Renal cortex interstitium (tissue), 11 donors: ENCODE data around the gene RPTOR. TPM values are rescaled to one million over a fixed set of nuclear protein-coding genes. Genes with fewer than 3 reads are reported as not detected.

Experiments
- DNase-seq, 11 donors: peaks; one replicate each; pipeline ENCODE4 v3.0.0-alpha.2; 2013; ENCODE audit warnings: low read depth in 9 of 11, low spot score in 4 of 11; ENCODE audit errors: extremely low read depth in 1 of 11
- polyA plus RNA-seq, 3 donors: library from polyadenylated mRNA; unstranded; fragments of 120-200 nt; gene quantifications; one replicate each; pipeline ENCODE4 v1.2.1, GENCODE V29; 2013; ENCODE audit not compliant: insufficient read length in 3 of 3

Gene RPTOR
- polyA plus RNA-seq, 3 donors, result 17.2 to 22.5 (median 21.4) TPM

DNA sequence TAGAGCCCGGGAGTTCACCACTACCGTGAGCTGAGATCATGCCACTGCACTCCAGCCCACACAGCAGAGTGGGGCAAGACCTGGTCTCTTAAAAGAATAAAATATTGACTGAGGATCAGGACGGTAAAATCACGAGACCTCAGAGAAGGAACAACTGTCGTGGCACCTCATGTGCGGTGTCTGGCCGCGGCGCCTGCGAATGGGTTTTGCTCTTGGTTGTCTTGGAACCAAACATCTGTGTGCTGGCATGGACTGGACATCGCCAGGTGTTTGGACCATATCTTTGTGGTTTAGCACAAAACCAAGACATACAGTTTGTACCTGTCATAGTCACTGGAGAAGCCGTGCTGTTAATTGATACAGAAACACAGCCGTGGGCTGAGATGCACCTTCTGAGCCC, 234.1 kb downstream of the RPTOR start:
- DNase-seq, result no peak

GRCh38 chr17:80779336-80779735, 234.7 kb downstream of the RPTOR start:
- DNase-seq, result no peak

DNA sequence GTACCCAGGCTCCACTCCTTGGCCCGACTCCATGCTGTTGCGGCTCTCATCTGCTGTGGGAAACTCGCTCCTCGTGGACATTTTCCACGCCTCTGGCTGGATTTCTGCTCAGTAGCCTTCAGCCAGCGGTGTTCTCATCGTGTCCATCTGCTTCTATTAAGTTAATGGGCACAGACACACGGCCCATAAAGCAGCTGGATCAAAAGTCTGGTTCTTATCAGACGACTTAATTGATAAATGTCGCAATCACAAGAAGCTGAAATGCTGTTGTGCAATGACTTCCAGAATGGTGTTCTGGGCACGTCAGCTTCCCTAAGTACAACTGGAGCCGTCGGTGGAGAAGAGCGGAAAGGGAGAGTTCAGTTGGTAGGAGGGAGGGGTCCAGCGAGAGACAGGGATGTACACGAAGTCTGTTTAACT, 235.3 kb downstream of the RPTOR start:
- no peak for DNase-seq

DNA sequence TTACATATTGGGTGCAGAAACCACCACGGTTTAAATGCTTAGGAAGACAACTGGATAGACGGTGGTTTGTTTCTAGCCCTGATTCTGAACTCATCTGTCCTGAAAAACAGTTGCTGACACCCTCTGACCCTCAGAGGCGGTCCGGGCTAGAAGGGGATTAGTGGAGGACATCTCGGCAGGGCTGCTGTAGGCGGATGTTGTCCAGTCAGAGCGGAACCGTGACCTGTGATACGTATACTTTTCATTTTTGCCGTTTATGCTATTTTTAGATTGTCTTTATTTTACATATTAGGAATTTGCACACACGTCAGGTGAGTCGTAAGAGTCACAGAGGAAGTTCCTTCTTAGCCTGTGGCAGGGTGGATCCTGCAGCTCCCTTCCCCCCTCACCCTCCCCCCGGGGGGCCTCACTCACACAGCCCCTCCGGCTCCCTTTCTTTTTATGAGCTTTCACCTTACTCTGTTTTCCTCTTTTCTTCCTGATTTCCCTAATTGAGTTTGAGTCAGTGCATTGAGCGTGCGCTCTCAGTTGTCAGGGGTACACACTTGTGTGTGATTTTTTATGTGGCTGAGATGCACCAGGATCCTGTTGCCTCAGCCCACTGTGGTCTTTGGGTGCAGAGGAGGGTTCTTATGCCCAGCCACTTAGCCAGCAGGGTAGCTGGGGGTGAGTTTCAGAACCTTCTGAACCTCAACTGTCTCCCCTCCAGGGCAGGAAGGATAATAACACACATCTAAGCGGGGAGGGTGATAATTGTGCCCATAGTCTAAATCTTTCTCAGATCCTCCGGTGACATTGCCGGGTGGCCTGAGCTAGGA, 236.0 kb downstream of the RPTOR start:
- DNase-seq, result no peak

GRCh38 chr17:80781211-80781610, 236.6 kb downstream of the RPTOR start:
- no peak for DNase-seq

DNA sequence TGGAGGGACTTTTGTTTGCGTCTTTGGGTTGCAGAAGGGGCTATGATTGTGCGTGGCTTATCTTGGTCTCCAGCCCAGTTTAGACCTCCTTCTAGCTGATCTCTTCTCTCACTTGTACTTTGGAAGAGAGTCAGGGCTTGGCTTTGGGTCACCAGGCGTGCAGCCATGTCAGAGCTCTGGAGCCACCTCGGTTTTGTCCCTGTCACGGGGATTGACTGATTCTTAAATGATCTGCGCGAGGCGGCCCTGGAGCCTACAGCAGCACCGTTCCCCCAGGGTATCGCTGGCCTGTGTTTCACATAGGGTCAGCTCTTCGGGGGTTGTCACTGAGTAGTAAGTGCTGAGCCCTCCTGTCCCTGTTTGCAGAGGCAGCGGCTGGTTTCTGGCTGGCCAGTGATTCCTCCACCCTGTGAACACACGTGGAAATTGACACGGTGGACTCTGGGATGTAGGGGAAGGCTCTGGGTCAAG, 237.2 kb downstream of the RPTOR start:
- no peak for DNase-seq

GRCh38 chr17:80782536-80783427, 238.1 kb downstream of the RPTOR start:
- no peak for DNase-seq

GRCh38 chr17:80783486-80783885, 238.8 kb downstream of the RPTOR start:
- DNase-seq, result no peak

GRCh38 chr17:80783971-80784370, 239.3 kb downstream of the RPTOR start:
- no peak for DNase-seq

GRCh38 chr17:80785477-80786178, 241.0 kb downstream of the RPTOR start:
- DNase-seq, result no peak

DNA sequence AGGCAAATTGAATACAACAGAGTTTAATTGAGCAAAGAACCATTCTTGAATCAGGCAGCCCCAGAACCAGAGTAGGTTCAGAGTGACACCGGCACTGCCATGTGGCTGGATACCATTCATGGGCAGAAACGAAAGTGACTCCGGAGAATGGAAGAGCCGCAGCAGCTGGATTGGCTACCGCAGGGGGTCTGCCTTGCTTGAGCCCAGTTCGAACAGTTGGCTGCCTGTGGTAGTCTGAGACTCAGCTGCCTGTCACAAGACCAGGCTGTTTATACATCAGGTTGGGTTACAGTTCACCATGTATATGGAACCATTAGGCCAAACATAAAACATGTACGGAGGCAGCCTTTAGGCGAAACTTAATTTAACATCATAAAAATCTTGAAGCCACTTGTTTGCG, 241.8 kb downstream of the RPTOR start:
- DNase-seq, result no peak

- DNase-seq, result no peak
These were observed 242.2 kb downstream of the RPTOR start for GRCh38 chr17:80786887-80787286.

DNA sequence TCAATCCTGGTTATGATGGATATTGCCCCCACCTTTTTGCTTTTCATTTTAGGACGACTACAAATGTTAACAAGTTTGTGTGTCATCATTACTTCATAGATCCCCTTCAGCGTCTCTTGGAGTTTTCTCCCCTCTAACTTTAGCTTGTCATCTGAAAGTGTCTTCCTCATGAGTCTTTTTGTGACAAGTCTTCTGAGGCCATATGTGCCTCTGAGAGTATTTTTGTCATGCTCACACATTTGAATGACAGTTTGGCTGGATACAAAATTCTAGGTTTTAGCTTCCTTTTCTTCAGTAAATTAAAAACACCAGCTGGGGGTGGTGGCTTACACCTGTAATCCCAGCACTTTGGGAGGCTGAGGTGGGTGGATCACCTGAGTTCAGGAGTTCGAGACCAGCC, 243.2 kb downstream of the RPTOR start:
- DNase-seq, result no peak

DNA sequence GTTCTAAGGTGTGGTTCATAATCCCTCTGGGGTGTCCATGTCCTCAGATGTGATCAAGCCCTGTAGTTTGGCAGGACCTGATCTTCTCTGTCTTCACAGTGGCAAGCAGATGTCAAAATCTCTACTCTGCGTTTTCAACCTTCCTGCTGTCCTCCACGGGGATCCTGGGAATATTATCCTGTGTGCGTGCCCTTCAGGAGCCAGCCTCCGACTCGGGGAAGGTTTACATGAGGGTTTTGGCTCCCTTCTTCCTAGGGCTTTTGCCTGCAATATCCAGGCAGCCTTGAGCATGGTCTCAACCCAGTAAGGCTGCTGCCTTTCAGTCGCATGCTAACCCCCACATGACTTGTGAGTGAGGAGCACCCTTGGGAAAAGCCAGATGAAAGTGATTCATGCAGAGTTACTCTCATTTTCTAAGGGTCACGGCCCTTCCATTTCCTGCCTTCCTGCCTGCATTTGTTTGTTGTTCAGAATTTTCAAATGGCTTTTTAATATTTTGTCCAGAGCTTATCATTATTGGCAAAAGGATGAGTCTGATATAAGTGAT, 244.8 kb downstream of the RPTOR start:
- DNase-seq, result no peak

DNA sequence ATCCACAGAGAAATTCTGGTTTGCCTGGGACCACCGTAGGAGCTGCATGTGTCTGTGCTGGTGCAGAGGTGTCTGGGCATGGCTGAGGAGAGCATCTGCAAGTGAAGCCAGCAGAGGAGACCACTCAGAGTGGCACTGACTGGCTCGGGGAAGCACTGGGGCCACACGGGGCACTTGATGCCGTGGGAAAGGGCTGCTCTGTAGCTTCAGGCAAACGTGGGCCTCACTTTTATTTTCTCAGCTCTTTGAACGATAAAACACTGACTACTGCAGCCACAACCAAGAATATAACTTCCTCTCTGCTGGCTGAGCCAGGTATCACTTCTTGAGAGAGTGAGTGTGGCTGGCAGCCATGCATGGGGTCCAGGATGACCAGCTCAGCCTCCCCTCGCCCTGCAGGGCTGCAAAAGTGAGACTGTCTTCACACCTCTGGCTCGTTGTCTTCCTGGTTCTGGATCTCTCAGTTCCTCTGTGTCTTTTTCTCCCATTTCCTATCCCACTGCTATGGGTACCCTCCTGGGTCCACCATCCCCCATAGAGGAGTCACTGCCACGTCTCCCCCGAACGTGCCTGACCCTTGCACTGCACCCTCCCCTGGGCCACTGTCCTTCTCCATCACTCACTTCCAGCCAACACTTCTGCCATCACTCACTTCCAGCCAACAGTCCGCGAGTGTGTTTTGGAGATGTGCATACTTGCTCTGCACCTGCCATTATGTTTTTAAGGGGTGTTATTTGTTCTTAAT, 245.6 kb downstream of the RPTOR start:
- no peak for DNase-seq

- DNase-seq, result no peak
These were observed 246.5 kb downstream of the RPTOR start for GRCh38 chr17:80790981-80791742.

- no peak for DNase-seq
These were observed 247.2 kb downstream of the RPTOR start for GRCh38 chr17:80791758-80792284.

DNA sequence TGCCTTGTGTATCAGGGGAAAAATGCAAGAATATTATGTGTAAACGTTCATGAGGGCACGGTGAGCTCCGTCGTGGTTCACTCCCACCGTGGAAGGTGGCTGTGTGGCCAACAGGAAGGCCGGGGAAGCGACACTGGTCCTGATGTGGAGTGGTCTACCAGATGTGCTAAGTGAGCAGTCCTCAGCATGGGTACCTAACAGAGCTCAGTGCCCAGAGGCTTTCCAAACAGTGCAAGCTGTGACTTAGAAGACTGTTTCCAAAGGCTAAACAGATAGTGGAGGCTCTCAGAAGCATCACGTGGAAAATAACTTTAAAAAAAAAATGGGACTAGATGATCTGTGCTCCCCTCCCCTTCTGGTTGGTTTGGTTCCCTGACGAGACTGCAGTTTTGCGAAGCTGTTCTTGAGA, 247.7 kb downstream of the RPTOR start:
- no peak for DNase-seq
